Raji (cell line): Measurements from ENCODE around the gene GNAQ.

Source experiments
- POLR2A ChIP-seq: IDR thresholded peaks from 2 replicates; pipeline ENCODE4 v1.6.1; 2011; ENCODE audit warnings: low read depth, low read length, control low read depth; ENCODE audit not compliant: insufficient read depth

Gene GNAQ

GRCh38 chr9:77770340-77770739, 261.3 kb downstream of the GNAQ start:
- no peak for TF ChIP-seq POLR2A

- TF ChIP-seq POLR2A: no peak
These were observed 262.4 kb downstream of the GNAQ start for GRCh38 chr9:77769246-77769645.

GRCh38 chr9:77766587-77766986, 265.0 kb downstream of the GNAQ start:
- no peak for TF ChIP-seq POLR2A

GRCh38 chr9:77765781-77766259, 265.8 kb downstream of the GNAQ start:
- TF ChIP-seq POLR2A: no peak

- TF ChIP-seq POLR2A: no peak
These were observed 266.5 kb downstream of the GNAQ start for GRCh38 chr9:77764894-77765780.

- no peak for TF ChIP-seq POLR2A
These were observed 268.0 kb downstream of the GNAQ start for GRCh38 chr9:77763566-77763965.

- TF ChIP-seq POLR2A: no peak
These were observed 272.2 kb downstream of the GNAQ start for GRCh38 chr9:77759391-77759790.

- no peak for TF ChIP-seq POLR2A
These were observed 275.2 kb downstream of the GNAQ start for GRCh38 chr9:77756449-77756848.

GRCh38 chr9:77753180-77753579, 278.4 kb downstream of the GNAQ start:
- no peak for TF ChIP-seq POLR2A

- no peak for TF ChIP-seq POLR2A
These were observed 279.1 kb downstream of the GNAQ start for GRCh38 chr9:77752554-77752953.

- no peak for TF ChIP-seq POLR2A
These were observed 280.1 kb downstream of the GNAQ start for GRCh38 chr9:77751341-77752091.

GRCh38 chr9:77750981-77751340, 280.6 kb downstream of the GNAQ start:
- TF ChIP-seq POLR2A: no peak

GRCh38 chr9:77750284-77750683, 281.3 kb downstream of the GNAQ start:
- TF ChIP-seq POLR2A: no peak

GRCh38 chr9:77748214-77748772, 283.3 kb downstream of the GNAQ start:
- TF ChIP-seq POLR2A: no peak

GRCh38 chr9:77747163-77747562, 284.4 kb downstream of the GNAQ start:
- no peak for TF ChIP-seq POLR2A

- no peak for TF ChIP-seq POLR2A
These were observed 286.7 kb downstream of the GNAQ start for GRCh38 chr9:77744841-77745430.

GRCh38 chr9:77743386-77743785, 288.2 kb downstream of the GNAQ start:
- no peak for TF ChIP-seq POLR2A
